GM12891 (cell line): ENCODE data around the gene INSYN2B.

Experiments used
- POLR2A ChIP-seq: IDR thresholded peaks from 2 replicates; pipeline ENCODE4 v1.6.1; 2011; ENCODE audit warnings: low read depth, low read length, control low read depth
- TAF1 ChIP-seq: IDR thresholded peaks from 2 replicates; pipeline ENCODE4 v1.6.1; 2011; ENCODE audit warnings: low read depth, low read length, control low read depth

- TF ChIP-seq TAF1 (no peak), POLR2A (no peak)
Observed at GRCh38 chr5:169904059-169904458, 76.2 kb downstream of the INSYN2B start.
